Thyroid gland (tissue), 4 donors: ENCODE measurements around the gene SH3RF3.

Experiments
- CTCF ChIP-seq, 6 experiments: fragments of 200-600 bp in 3 of 6; fragments of 450-650 bp in 3 of 6; sonication (generic) in 3 of 6; IDR thresholded peaks; one replicate each; pipeline ENCODE4 v1.5.1; 2016 to 2019; ENCODE audit warnings: antibody characterized with exemption in 6 of 6, mild to moderate bottlenecking in 2 of 6, inconsistent platforms in 1 of 6, moderate library complexity in 1 of 6
- POLR2A ChIP-seq, 2 donors: fragments of 450-650 bp; IDR thresholded peaks; one replicate each; pipeline ENCODE4 v1.6.1; 2017; ENCODE audit warnings: antibody characterized with exemption in 2 of 2, mild to moderate bottlenecking in 2 of 2, moderate library complexity in 1 of 2

GRCh38 chr2:109419960-109420370 is 291.0 kb downstream of the SH3RF3 start:
- TF ChIP-seq CTCF (IDR thresholded peaks at IDR 0.05) (no peak), POLR2A (IDR thresholded peaks at IDR 0.05) (no peak)
